SU-DHL-6 (cell line): ENCODE data around the gene ZNF438.

Source experiments
- H2AFZ ChIP-seq: fragments of 200-600 bp; sonication (generic); 2 replicates; pipeline ENCODE4 v1.6.1; 2014; ENCODE audit warnings: low read depth, mild to moderate bottlenecking, moderate library complexity, mixed read lengths, antibody characterized with exemption, low read length; ENCODE audit not compliant: severe bottlenecking
- H3F3A ChIP-seq: fragments of 200-600 bp; shearing (Covaris generic); 2 replicates; pipeline ENCODE4 v1.6.0; 2016; ENCODE audit warnings: antibody characterized with exemption, mild to moderate bottlenecking; ENCODE audit not compliant: insufficient read depth
- H3K27ac ChIP-seq: fragments of 200-600 bp; sonication (generic); 2 replicates; pipeline ENCODE4 v1.5.1; 2016; ENCODE audit warnings: low read depth, mild to moderate bottlenecking, low read length, moderate library complexity, mixed read lengths
- H3K27me3 ChIP-seq: fragments of 200-600 bp; sonication (generic), shearing (Covaris generic); 2 replicates; pipeline ENCODE4 v1.6.0; 2014; ENCODE audit warnings: mild to moderate bottlenecking, low read length
- H3K36me3 ChIP-seq: fragments of 200-600 bp; sonication (generic); 2 replicates; pipeline ENCODE4 v1.6.1; 2014; ENCODE audit warnings: mild to moderate bottlenecking, low read length, mixed read lengths
- H3K4me2 ChIP-seq: fragments of 300-600, 200-600 bp; shearing (Covaris generic), sonication (generic); 2 replicates; pipeline ENCODE4 v1.6.0; 2014; ENCODE audit warnings: low read length, low read depth, mild to moderate bottlenecking; ENCODE audit not compliant: poor library complexity, severe bottlenecking
- H3K4me3 ChIP-seq: fragments of 200-600 bp; sonication (generic); 2 replicates; pipeline ENCODE4 v1.5.1; 2014; ENCODE audit warnings: antibody characterized with exemption, low read length, mild to moderate bottlenecking, mixed read lengths; ENCODE audit not compliant: insufficient read depth, poor library complexity, severe bottlenecking
- H3K79me2 ChIP-seq: fragments of 200-600 bp; sonication (generic); 2 replicates; pipeline ENCODE4 v1.6.1; 2014; ENCODE audit warnings: mild to moderate bottlenecking, low read length, moderate library complexity; ENCODE audit not compliant: insufficient read depth
- H3K9ac ChIP-seq: fragments of 200-600 bp; sonication (generic); 2 replicates; pipeline ENCODE4 v1.7.0; 2014; ENCODE audit warnings: mild to moderate bottlenecking, low read length
- H3K9me2 ChIP-seq: fragments of 200-600 bp; sonication (generic); replicated peaks from 2 replicates; pipeline ENCODE4 v1.6.1; 2014; ENCODE audit warnings: low read length; ENCODE audit not compliant: insufficient read depth
- H3K9me3 ChIP-seq: fragments of 200-600 bp; sonication (generic); 2 replicates; pipeline ENCODE4 v1.6.1; 2014; ENCODE audit warnings: low read length, mixed read lengths; ENCODE audit not compliant: insufficient read depth
- H4K20me1 ChIP-seq: fragments of 200-600 bp; sonication (generic); 2 replicates; pipeline ENCODE4 v1.6.1; 2014; ENCODE audit warnings: low read depth, mild to moderate bottlenecking, antibody characterized with exemption, low read length, moderate library complexity, mixed read lengths
- EZH2phosphoT487 ChIP-seq: fragments of 200-600 bp; sonication (generic), shearing (Covaris generic); conservative IDR thresholded peaks from 2 replicates; pipeline ENCODE4 v1.6.1; 2018; ENCODE audit warnings: mild to moderate bottlenecking, antibody characterized with exemption, low read length, moderate library complexity, mixed read lengths
- TF ChIP-seq, protein P1 (sequence below): fragments of 200-600 bp; sonication (generic); IDR thresholded peaks from one replicate; pipeline ENCODE4 v1.5.1; 2017; ENCODE audit warnings: antibody characterized with exemption, mild to moderate bottlenecking, low read length, moderate library complexity; ENCODE audit not compliant: insufficient read depth, poor library complexity, severe bottlenecking

The ZNF438 gene

GRCh38 chr10:30820261-30820991 lies 211.2 kb downstream of the ZNF438 start:
- no peaks in the 10 kb centered on the region for H3K36me3 ChIP-seq
- H3K27ac ChIP-seq, result no peak overlapping the region
- H2AFZ ChIP-seq, result no peak overlapping the region
- H3F3A ChIP-seq, result no peaks in the 10 kb centered on the region
- H3K4me3 ChIP-seq, result no peak overlapping the region
- no peaks in the 10 kb centered on the region for H4K20me1 ChIP-seq
- H3K4me2 ChIP-seq, result no peak overlapping the region
- H3K9me2 ChIP-seq, result no peaks in the 10 kb centered on the region
- no peaks in the 10 kb centered on the region for H3K27me3 ChIP-seq
- H3K9me3 ChIP-seq, result no peaks in the 10 kb centered on the region
- no peak overlapping the region for H3K9ac ChIP-seq
- TF ChIP-seq, protein P1, sequence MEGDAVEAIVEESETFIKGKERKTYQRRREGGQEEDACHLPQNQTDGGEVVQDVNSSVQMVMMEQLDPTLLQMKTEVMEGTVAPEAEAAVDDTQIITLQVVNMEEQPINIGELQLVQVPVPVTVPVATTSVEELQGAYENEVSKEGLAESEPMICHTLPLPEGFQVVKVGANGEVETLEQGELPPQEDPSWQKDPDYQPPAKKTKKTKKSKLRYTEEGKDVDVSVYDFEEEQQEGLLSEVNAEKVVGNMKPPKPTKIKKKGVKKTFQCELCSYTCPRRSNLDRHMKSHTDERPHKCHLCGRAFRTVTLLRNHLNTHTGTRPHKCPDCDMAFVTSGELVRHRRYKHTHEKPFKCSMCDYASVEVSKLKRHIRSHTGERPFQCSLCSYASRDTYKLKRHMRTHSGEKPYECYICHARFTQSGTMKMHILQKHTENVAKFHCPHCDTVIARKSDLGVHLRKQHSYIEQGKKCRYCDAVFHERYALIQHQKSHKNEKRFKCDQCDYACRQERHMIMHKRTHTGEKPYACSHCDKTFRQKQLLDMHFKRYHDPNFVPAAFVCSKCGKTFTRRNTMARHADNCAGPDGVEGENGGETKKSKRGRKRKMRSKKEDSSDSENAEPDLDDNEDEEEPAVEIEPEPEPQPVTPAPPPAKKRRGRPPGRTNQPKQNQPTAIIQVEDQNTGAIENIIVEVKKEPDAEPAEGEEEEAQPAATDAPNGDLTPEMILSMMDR, result no peak
- no peak for TF ChIP-seq EZH2phosphoT487
- H3K79me2 ChIP-seq, result no peaks in the 10 kb centered on the region

GRCh38 chr10:30819341-30820181 lies 212.1 kb downstream of the ZNF438 start:
- Histone ChIP-seq H4K20me1 (no peaks in the 10 kb centered on the region), H3K36me3 (no peaks in the 10 kb centered on the region), H3K79me2 (no peaks in the 10 kb centered on the region), H3K4me3 (no peak overlapping the region), H3K4me2 (no peak overlapping the region), H3K27me3 (no peaks in the 10 kb centered on the region), H3K9me2 (no peaks in the 10 kb centered on the region), H3K9me3 (no peaks in the 10 kb centered on the region), H3K27ac (no peak overlapping the region), H3K9ac (no peak overlapping the region), H3F3A (no peaks in the 10 kb centered on the region), H2AFZ (no peak overlapping the region)
- no peak for TF ChIP-seq EZH2phosphoT487
- TF ChIP-seq, protein P1, result no peak

DNA sequence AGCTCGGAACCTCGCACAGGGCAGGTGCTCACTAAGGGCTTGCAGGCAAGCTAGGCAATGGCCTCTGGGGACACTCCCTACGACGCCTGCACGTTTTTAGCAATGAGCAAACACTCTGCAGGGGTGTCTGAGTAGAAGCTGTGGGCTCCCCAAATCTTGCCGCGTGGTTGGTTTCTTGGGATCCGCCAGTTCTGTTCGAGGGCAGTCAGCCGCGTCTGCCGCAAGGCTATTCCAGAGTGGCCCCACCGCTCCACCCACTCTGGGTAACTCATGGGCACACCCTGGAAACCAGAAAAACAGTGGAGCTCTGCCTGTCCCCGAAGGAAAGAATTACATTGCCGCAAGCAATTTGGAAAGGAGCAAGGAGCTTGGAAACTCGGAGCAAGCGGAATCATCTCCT lies 212.8 kb downstream of the ZNF438 start:
- Histone ChIP-seq H3K4me3 (no peak overlapping the region), H3K27me3 (no peaks in the 10 kb centered on the region), H3K27ac (no peak overlapping the region), H4K20me1 (no peaks in the 10 kb centered on the region), H3K36me3 (no peaks in the 10 kb centered on the region), H3F3A (no peaks in the 10 kb centered on the region), H3K4me2 (no peak overlapping the region), H2AFZ (no peak overlapping the region), H3K9ac (no peak overlapping the region), H3K9me3 (no peaks in the 10 kb centered on the region), H3K9me2 (no peaks in the 10 kb centered on the region), H3K79me2 (no peaks in the 10 kb centered on the region)
- TF ChIP-seq EZH2phosphoT487, result no peak
- TF ChIP-seq, protein P1, result no peak
